AG04449 (cell line): ENCODE results near the gene ARMC2.

Source experiments
- CTCF ChIA-PET: fragments of 350-600 bp; formaldehyde crosslinking; extraction: SDS; loops from one replicate; lab custom pipeline; 2021; ENCODE audit warnings: antibody characterized with exemption; lab: Yijun Ruan, JAX
- POLR2A ChIA-PET: fragments of 400-600, 350-600 bp; formaldehyde crosslinking; extraction: SDS; loops from one replicate; lab custom pipeline; 2020; ENCODE audit warnings: antibody characterized with exemption, inconsistent platforms; lab: Yijun Ruan, JAX
- DNase-seq: peaks from one replicate; pipeline ENCODE4 v3.0.0-alpha.2; 2010; ENCODE audit warnings: low read depth, low spot score
- H3K4me3 ChIP-seq: 2 replicates; pipeline ENCODE4 v1.5.1; 2011; ENCODE audit warnings: low read depth, mild to moderate bottlenecking, control low read depth, low read length
- CTCF ChIP-seq: IDR thresholded peaks from one replicate; pipeline ENCODE4 v1.5.1; 2011; ENCODE audit warnings: mild to moderate bottlenecking, moderate library complexity, low read length, control low read depth, inconsistent platforms; ENCODE audit not compliant: insufficient read depth; ENCODE audit errors: missing control alignments

ARMC2 gene

GRCh38 chr6:108903796-108904195, 55.6 kb downstream of the ARMC2 start:
- DNase-seq, result no peak
- POLR2A ChIA-PET, result no interaction called here
- no peak for TF ChIP-seq CTCF
- H3K4me3 ChIP-seq, result no peak overlapping the region
- CTCF ChIA-PET, result interaction anchor here (0.7 to 2.3 kb wide), 2 partner anchors 9 to 11 kb away, joined by 3 to 10 read pairs; no protein-coding TSS in a partner anchor

- DNase-seq, result no peak
- POLR2A ChIA-PET, result no interaction called here
- TF ChIP-seq CTCF, result no peak
- H3K4me3 ChIP-seq, result no peak overlapping the region
- CTCF ChIA-PET, result interaction anchor here (0.7 to 2.3 kb wide), 5 partner anchors 10 to 168 kb away, joined by 3 to 10 read pairs (median 3); no protein-coding TSS in a partner anchor
Measured at GRCh38 chr6:108904741-108905140, 56.5 kb downstream of the ARMC2 start.

GRCh38 chr6:108914235-108915022, 66.2 kb downstream of the ARMC2 start:
- no peak for DNase-seq
- H3K4me3 ChIP-seq, result no peak overlapping the region
- TF ChIP-seq CTCF, result peak; percentile 28
- CTCF ChIA-PET, result interaction anchor here (0.5 to 4.0 kb wide), 4 partner anchors 8 to 158 kb away, joined by 3 to 15 read pairs (median 4); no protein-coding TSS in a partner anchor
- POLR2A ChIA-PET, result no interaction called here

GRCh38 chr6:108915258-108915657, 67.0 kb downstream of the ARMC2 start:
- DNase-seq, result no peak
- ChIA-PET CTCF (interaction anchor here (1.1 to 4.0 kb wide), 3 partner anchors 9 to 157 kb away, joined by 3 to 15 read pairs (median 4); no protein-coding TSS in a partner anchor), POLR2A (no interaction called here)
- H3K4me3 ChIP-seq, result no peak overlapping the region
- no peak for TF ChIP-seq CTCF

GRCh38 chr6:108916026-108916686, 67.9 kb downstream of the ARMC2 start:
- ChIA-PET POLR2A (no interaction called here), CTCF (interaction anchor here (0.6 to 4.0 kb wide), 5 partner anchors 11 to 156 kb away, joined by 3 to 15 read pairs (median 3); no protein-coding TSS in a partner anchor)
- TF ChIP-seq CTCF, result no peak
- no peak overlapping the region for H3K4me3 ChIP-seq
- DNase-seq, result no peak

GRCh38 chr6:108920751-108921150, 72.5 kb downstream of the ARMC2 start:
- ChIA-PET POLR2A (no interaction called here), CTCF (interaction anchor here (0.8 to 2.3 kb wide), 3 partner anchors 8 to 379 kb away, joined by 3 to 8 read pairs (median 3); no protein-coding TSS in a partner anchor)
- no peak for TF ChIP-seq CTCF
- H3K4me3 ChIP-seq, result no peak overlapping the region
- DNase-seq, result no peak
